Right renal cortex interstitium (tissue), 3 donors: ENCODE measurements around the gene MON1B. TPM values are rescaled to one million over a fixed set of nuclear protein-coding genes. Genes with fewer than 3 reads are reported as not detected.
"Not testable (repeated sequence)": the region's sequence is repeated elsewhere in the genome, so short reads cannot be mapped to it uniquely, and the experiment has no call there.

ENCODE experiments used
- DNase-seq, 3 donors: peaks; one replicate each; pipeline ENCODE4 v3.0.0-alpha.2; 2013; ENCODE audit warnings: low read depth in 3 of 3, low spot score in 2 of 3
- polyA plus RNA-seq, 3 donors: library from polyadenylated mRNA; unstranded; fragments of 120-200 nt; gene quantifications; one replicate each; pipeline ENCODE4 v1.2.1, GENCODE V29; 2013; ENCODE audit not compliant: insufficient read length in 3 of 3

Gene MON1B
- polyA plus RNA-seq, 3 donors = 23.0 to 23.9 (median 23.9) TPM

- no peak for DNase-seq
Measured at GRCh38 chr16:77234611-77235010, 43.6 kb downstream of the MON1B start.

- peak; percentile 65 to 66 (median 65) for DNase-seq
Measured at GRCh38 chr16:77236063-77236511, 45.1 kb downstream of the MON1B start.

- DNase-seq = no peak
Measured at GRCh38 chr16:77238593-77238992, 47.6 kb downstream of the MON1B start.

GRCh38 chr16:77242471-77242870 is 51.5 kb downstream of the MON1B start:
- not testable (repeated sequence) for DNase-seq

- no peak for DNase-seq
Measured at GRCh38 chr16:77246150-77246549, 55.2 kb downstream of the MON1B start.

- no peak for DNase-seq
Measured at GRCh38 chr16:77250400-77250799, 59.4 kb downstream of the MON1B start.

Other genes with a start within 250 kb of the MON1B start
- 1 to 10 TPM; 2.3 to 4.1 (median 2.9) TPM for gene SYCE1L, start 8.2 kb downstream of the MON1B start, polyA plus RNA-seq
- gene ADAMTS18, start 243.8 kb downstream of the MON1B start, polyA plus RNA-seq = 1 to 10 TPM; 4.0 to 5.4 (median 5.0) TPM